GM18861 (cell line): ENCODE data around the gene GULP1.
"Not testable (repeated sequence)": the region's sequence is repeated elsewhere in the genome, so short reads cannot be mapped to it uniquely, and the experiment has no call there.

Experiments used
- ATAC-seq: cut with Tn5 transposase; IDR thresholded peaks from one replicate; pipeline ENCODE4 v1.9.1; 2021; ENCODE audit not compliant: unreplicated experiment

GULP1 gene

GRCh38 chr2:188291617-188292347 is at the start of gene GULP1:
Gene GULP1 (plus strand): TSS chr2:188291874. CDS start chr2:188477703, 185,829 bp downstream.
- ATAC-seq: no peak

DNA sequence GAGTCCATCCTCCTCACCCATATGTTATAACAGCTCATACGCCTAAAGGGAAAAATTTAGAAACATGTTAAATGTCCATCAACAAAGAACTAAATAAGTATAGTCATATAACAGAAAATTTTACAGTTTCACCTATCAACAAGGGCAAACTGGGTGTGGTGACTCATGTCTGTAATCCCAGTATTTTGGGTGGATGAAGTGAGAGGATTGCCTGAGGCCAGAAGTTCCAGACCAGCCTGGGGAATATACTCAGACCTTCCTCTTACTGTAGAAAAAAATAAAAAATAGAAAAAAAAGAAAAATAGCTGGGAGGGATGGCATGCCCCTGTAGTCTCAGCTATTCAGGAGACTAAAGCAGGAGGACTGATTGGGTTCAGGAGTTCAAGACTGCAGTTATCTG is 48.3 kb upstream of the GULP1 start:
- ATAC-seq: no peak

GRCh38 chr2:188244383-188244782 is 47.3 kb upstream of the GULP1 start:
- ATAC-seq: no peak

GRCh38 chr2:188245230-188245629 is 46.4 kb upstream of the GULP1 start:
- ATAC-seq: no peak

GRCh38 chr2:188248513-188248912 is 43.2 kb upstream of the GULP1 start:
- ATAC-seq: no peak

DNA sequence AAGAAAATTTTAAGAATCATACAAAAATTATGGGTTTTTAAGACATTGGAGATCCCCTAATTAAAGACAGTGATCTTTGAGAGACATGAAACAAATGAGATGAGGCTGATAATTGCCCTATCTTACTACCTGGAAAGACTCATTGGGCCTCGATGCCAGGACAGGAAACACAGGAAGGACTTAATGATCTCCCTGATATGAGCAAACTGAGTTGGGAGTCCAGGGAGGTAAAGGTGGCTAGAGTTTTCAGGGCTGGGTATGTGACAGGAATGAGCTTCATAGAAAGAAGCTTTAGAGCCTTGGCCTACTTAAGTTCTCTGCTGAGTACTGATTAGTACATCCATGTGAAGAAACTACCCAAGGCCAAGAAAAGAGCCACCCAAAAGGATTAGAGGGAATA is 40.6 kb upstream of the GULP1 start:
- ATAC-seq: no peak

DNA sequence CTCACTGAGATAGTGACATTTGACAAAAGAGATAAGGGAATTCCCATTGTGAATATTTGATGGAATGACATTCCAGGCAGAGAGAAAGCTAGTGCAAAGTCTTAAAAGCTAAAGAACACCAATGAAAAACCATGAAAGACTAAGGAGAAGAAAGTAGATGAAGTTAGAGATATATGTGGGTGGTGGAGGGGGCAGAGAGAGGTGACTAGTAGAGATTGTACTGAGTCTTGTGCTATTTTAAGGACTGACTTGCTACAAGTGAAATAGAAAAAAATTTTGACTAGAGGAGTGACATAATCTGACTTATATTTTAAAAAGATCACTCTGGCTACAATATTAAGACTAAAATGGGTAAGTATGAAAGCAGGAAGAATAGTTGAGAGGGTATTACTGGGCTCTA is 35.3 kb upstream of the GULP1 start:
- ATAC-seq: no peak

GRCh38 chr2:188265315-188265714 is 26.4 kb upstream of the GULP1 start:
- ATAC-seq: no peak

DNA sequence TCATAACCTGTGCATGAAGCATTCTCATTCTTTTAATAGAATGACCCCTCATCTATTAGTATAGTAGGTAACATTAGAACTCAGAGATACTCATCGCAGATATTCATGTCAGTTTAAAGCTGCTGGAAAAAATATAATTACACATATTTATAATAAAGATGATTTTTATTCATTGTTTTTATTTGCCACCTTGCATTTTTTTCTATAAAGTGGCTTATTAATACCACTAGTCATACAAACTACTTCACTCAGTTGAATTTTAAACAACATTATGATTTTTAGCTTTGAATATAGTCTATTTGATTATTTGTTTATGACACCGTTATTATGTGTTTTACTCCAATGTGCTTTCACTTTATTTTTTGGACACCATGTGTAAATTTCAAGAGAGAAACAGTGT is 23.9 kb upstream of the GULP1 start:
- ATAC-seq: no peak

- ATAC-seq: no peak
Observed at GRCh38 chr2:188269004-188269403, 22.7 kb upstream of the GULP1 start.

DNA sequence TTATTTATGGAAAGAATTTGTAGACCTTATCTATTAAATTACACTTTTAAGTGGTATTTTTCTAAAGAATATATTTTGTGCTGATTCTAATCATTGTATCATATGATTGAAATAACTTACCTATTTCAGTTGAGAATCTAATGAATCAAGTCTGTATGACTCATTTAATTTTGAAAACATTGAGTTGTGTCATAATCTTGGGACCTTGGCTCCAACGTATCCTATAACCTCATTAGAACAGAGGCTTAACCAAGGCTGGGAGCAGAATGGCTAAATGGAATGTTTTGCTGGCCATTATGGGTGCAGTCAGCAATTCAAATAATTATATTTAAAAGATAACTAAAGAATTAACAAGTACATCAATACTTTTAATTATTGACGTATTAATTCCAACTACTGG is 19.6 kb upstream of the GULP1 start:
- ATAC-seq: no peak

DNA sequence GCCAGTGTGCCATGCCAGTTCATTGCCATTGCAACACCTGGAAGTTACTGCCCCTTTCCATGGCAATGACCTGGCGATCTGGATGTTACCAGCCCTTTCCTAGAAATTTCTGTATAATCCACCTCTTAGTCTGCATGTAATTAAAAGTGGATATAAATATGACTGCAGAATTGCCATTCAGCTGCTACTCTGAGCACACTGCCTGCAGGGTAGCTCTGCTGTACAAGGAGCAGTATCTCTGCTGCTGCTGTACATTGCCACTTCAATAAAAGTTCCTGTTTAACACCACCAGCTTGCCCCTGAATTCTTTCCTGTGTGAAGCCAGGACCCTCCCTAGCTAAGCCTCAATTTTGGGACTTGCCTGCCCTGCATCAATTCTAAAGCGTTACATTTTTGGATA is 17.4 kb upstream of the GULP1 start:
- no peak for ATAC-seq

- no peak for ATAC-seq
Observed at GRCh38 chr2:188276255-188276654, 15.4 kb upstream of the GULP1 start.

DNA sequence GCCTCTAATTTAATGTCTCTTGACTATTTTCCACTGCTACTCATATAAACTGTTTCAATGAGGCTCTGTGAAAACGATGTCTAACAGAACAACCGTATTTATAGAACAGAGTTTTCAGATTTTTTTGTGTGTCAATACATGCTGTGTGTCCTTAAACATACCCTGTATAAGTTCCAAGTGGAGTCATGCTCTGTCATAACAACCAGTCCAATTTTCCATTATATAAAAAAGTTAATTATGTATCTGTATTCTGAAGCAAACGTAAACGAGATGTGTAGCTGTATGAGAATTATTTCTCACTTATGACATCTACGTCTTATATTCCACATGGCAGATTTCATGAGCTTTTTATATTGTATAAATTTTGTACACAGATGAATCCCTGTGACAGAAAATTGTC is 13.9 kb upstream of the GULP1 start:
- ATAC-seq: no peak

DNA sequence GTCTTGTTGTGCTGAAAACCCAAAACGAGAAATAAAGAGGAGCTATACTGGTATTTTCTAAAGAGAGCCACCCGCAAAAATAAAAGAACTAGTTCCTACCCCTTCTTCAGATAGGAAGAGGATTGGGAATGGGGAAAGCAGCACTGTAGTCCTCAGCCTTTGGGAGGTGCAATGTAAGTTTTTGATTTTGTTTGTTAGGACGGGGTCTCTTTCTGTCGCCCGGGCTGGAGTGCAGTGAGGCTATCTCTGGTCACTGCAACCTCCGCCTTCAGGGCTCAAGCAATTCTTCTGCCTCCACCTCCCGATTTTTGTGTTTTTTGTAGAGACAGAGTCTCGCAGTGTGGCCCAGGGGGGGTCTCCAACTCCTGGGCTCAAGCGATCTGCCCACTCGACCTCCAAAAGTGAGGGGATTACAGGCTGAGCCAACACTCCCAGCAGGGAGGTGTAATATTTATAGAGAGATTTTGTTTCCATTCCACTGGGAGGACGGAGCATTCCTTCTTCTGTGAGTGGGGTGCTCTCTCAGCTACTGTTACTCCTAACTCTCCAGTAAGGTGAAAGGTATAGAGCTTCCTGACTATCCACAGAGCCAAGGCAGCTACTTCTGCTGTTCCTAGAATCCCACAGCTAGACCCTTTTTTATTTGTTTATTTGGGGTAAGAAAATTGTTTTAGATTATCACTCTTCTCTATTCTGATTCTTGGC is 13.1 kb upstream of the GULP1 start:
- no peak for ATAC-seq

DNA sequence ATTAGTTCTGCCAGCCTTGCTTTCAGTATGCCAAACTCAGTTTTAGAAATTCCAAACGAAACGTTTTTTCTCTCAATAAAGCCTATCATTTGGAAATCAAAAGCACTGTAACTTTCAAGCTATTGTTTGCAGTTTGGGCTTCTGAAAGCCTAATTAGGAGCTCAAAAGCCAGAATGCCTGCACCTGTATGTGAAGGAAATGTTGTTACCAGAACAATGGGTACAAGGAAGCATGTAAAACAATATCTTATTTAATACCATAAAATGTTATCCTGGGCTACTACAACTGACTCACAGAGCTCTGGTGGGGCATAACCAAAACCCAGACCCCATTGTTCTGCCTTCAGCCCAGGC is 12.6 kb upstream of the GULP1 start:
- no peak for ATAC-seq

DNA sequence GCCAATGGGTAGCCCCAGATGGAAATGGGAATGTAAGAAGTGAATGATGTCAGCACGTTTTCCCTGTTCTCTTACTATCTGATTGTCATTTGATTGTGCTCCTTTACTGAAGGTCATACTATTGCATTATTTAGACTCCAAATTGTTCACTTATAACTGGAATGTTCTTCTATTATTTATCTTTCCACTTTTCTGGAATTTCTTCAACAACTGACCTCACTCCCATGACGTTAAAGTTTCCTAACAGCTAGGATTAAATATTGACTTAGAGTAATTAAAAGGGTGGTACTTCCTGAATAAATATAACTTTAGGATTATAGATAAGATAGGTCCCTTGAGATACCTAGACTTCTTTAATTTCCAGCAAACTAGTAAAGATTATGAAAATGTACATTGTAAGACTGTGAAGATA is 10.9 kb upstream of the GULP1 start:
- no peak for ATAC-seq

GRCh38 chr2:188282907-188283306 is 8.8 kb upstream of the GULP1 start:
- no peak for ATAC-seq

DNA sequence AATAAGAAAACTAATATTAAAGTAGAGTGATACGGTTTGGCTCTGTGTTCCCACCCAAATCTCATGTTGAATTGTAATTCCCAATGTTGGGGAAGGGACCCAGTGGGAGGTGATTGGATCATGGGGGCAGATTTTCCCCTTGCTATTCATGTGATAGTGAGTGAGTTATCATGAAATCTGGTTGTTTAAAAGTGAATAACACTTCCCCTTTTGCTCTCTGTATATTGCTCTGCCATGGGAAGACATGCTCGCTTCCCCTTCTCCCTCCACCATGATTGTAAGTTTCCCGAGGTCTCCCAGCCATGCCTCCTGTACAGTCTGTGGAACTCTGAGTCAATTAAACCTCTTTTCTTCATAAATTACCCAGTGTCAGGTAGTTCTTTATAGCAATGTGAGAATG is 7.4 kb upstream of the GULP1 start:
- ATAC-seq: not testable (repeated sequence)

DNA sequence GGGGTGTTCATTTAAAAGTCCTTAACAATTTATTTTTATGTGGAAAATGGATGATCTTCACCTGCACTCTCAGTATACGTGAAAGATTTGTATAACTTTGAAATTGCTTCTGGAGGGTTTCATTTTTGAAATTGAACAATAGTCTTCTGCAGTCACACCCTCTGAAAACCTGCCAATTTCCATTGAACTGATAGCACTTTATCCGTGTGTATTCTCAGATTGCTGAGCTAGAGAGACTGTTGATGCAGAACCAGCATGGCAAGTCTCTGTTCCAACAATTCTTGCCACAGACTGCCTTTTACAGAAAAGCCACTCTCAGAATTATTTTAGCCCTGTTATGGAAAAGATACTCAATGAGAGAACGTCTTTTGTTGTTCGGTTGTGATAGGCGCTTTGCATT is 6.6 kb upstream of the GULP1 start:
- no peak for ATAC-seq

- no peak for ATAC-seq
Observed at GRCh38 chr2:188285774-188286173, 5.9 kb upstream of the GULP1 start.

DNA sequence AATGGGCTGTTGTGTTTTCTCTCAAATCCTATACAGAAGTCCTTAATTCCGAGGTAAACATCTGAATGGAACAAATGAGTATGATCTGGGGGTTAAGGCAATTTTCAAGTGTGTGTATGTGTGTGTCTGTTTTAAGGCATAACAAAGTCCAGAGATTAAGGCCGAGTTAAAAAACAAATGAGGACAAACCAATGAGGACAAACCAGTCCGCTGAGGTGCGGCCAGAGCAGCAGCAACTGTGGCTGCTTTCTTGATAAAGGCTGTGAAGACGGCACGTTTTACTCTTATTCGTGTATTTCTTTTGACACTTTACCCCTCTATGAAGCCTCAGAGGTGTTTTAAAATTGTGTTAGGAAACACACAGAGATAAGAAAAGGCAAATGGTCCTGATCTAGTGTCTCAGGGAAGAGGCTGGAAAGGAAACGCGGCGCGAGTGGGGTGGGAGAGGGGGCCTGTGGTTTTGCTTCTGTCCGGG is 495 bp upstream of the GULP1 start:
- no peak for ATAC-seq
